Cardiac atrium fibroblast (primary cell): Measurements from ENCODE around the gene ZNG1F. TPM values are rescaled to one million over a fixed set of nuclear protein-coding genes. Genes with fewer than 3 reads are reported as not detected.

Source experiments
- total RNA-seq: library from RNA; depleted of rRNA; stranded (reverse); fragments of >200 nt; gene quantifications from 2 replicates; pipeline ENCODE4 v1.2.3, GENCODE V29; 2015

The ZNG1F gene
- total RNA-seq: 1.8 and 11.2 TPM in 2 replicates

DNA sequence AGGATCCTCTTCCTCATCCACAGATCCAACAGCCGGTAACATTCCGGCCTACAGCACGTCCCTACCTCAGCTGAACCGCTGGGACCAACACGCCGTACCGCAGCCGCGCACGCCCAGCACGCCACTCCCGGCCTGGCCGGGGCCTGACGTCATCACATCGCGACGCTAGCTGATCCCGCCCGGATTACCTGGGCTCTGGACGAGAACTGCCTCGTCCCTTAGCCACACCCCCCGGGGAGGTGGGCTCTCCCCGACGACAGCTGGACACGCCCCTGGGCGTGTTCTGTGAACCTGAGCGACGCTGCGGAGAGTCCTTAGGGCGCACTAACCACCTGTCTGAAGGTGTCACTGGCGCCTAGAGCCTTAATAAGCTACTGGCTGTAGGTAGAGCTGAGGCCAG is at the start of gene ZNG1F:
TSS of gene ZNG1F (minus strand) at position 101 of the 400 bp plus-strand sequence. CDS start at position 42, 59 bp downstream.

DNA sequence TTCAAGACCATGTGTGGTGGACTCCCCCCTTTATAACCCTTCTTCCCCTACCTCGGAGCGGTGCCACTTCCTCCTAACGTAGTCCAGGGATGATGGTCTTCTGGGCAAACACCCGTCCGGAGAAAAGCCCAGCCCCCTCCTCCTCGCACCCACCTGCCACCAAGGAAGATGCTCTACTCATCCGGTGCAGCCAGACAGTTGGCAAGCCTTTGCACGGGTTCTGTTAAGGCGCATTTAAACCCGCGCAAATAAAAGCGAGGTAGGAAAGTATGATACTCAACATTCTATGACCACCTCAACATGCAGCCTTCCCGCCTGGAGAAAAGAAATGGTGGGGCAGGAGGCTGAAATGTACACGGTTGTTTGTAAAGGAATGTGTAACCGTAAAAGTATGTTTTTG is 60.5 kb downstream of the ZNG1F start, which contains the start of gene FOXD4L6:
TSS of gene FOXD4L6 (minus strand) at position 101 of the 400 bp plus-strand sequence. CDS start 298 bp downstream, outside the sequence.

Other genes starting within 250 kb of the ZNG1F start
- not detected in 2 replicates for gene FOXD4L6, start 60.6 kb downstream of the ZNG1F start, total RNA-seq